ENCODE data around the gene SLAIN1. TPM values are rescaled to one million over a fixed set of nuclear protein-coding genes. Genes with fewer than 3 reads are reported as not detected.

SLAIN1 gene
- total RNA-seq, 1 experiment from 2014 or later, result 314 TPM

DNA sequence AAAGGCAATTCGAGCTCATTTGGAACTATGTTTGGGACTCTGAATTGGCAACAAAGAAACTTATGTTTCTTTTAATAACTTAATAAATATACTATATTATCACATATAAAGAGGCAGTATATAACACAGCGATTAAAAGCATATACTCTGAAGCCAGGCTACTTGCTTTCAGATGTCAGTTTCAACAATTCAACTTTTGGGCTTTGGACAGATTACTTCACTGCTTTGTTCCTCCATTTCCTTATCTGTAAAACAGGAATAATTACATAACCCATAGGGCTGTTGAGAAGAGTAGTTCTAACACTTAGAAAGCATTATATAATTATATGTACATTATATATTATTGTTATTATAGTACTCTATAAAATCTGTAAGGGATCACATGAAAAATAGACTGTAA lies 113.9 kb downstream of the SLAIN1 start:
- TF ChIP-seq, protein P1, sequence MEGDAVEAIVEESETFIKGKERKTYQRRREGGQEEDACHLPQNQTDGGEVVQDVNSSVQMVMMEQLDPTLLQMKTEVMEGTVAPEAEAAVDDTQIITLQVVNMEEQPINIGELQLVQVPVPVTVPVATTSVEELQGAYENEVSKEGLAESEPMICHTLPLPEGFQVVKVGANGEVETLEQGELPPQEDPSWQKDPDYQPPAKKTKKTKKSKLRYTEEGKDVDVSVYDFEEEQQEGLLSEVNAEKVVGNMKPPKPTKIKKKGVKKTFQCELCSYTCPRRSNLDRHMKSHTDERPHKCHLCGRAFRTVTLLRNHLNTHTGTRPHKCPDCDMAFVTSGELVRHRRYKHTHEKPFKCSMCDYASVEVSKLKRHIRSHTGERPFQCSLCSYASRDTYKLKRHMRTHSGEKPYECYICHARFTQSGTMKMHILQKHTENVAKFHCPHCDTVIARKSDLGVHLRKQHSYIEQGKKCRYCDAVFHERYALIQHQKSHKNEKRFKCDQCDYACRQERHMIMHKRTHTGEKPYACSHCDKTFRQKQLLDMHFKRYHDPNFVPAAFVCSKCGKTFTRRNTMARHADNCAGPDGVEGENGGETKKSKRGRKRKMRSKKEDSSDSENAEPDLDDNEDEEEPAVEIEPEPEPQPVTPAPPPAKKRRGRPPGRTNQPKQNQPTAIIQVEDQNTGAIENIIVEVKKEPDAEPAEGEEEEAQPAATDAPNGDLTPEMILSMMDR (conservative IDR thresholded peaks at IDR 0.05; ENCODE audit: low read depth, low read length), result no peak
- TF ChIP-seq EZH2 (IDR thresholded peaks at IDR 0.05; ENCODE audit: borderline replicate concordance, low read depth, low read length, poor library complexity, severe bottlenecking), result no peak
- Histone ChIP-seq H3K4me3 (ENCODE audit: low read depth, low read length, poor library complexity, severe bottlenecking) (no peak overlapping the region), H3K4me1 (ENCODE audit: insufficient read depth, low read length, poor library complexity, severe bottlenecking) (peaks cover 5% of the 10 kb centered on the region), H3K36me3 (ENCODE audit: insufficient read depth, low read length, poor library complexity, severe bottlenecking) (no peaks in the 10 kb centered on the region), H3K9me3 (ENCODE audit: low read depth, low read length, poor library complexity, severe bottlenecking) (no peaks in the 10 kb centered on the region), H3K27ac (ENCODE audit: low read depth, low read length, poor library complexity, severe bottlenecking) (no peak overlapping the region), H3K27me3 (replicated peaks; ENCODE audit: insufficient read depth, low read depth, low read length, poor library complexity) (no peaks in the 10 kb centered on the region)
- intact Hi-C loops (cut with micrococcal nuclease; ENCODE audit: unreplicated experiment), result no loop called here
- BruUV-seq (replicated peaks), result no TSS peak
- ChIA-PET CTCF (no interaction called here), POLR2A (ENCODE audit: low non-redundant PET) (no interaction called here)
- no peak for DNase-seq (ENCODE audit: low spot score)

DNA sequence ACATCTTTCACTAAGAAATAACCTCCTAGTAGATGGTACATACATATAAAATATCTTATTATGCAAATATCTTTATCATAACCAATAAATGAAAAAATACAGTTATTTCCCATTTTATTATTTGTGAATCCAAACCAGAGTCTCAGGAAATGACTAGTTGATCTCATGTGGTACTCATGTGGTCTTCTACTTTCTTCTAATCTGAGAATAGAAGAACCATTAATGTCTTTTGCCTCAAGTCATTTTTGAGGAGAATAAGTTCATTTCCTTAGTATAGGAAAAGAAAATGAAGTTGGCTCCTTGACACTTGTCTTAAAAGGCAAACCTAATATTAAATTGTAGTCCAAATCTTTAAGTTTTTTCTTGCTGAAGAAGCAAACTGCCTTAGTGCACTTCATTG lies 114.5 kb downstream of the SLAIN1 start:
- no peak for DNase-seq (ENCODE audit: low spot score)
- Histone ChIP-seq H3K4me3 (ENCODE audit: low read depth, low read length, poor library complexity, severe bottlenecking) (no peak overlapping the region), H3K27ac (ENCODE audit: low read depth, low read length, poor library complexity, severe bottlenecking) (no peak overlapping the region), H3K36me3 (ENCODE audit: insufficient read depth, low read length, poor library complexity, severe bottlenecking) (no peaks in the 10 kb centered on the region), H3K9me3 (ENCODE audit: low read depth, low read length, poor library complexity, severe bottlenecking) (no peaks in the 10 kb centered on the region), H3K4me1 (ENCODE audit: insufficient read depth, low read length, poor library complexity, severe bottlenecking) (peaks cover 5% of the 10 kb centered on the region), H3K27me3 (replicated peaks; ENCODE audit: insufficient read depth, low read depth, low read length, poor library complexity) (no peaks in the 10 kb centered on the region)
- BruUV-seq (replicated peaks), result no TSS peak
- intact Hi-C loops (cut with micrococcal nuclease; ENCODE audit: unreplicated experiment), result no loop called here
- ChIA-PET CTCF (no interaction called here), POLR2A (ENCODE audit: low non-redundant PET) (no interaction called here)
- no peak for TF ChIP-seq EZH2 (IDR thresholded peaks at IDR 0.05; ENCODE audit: borderline replicate concordance, low read depth, low read length, poor library complexity, severe bottlenecking)
- TF ChIP-seq, protein P1 (conservative IDR thresholded peaks at IDR 0.05; ENCODE audit: low read depth, low read length), result no peak

Small RNA genes lying within 50 kb of the gene (microRNA-seq; reads per million reads assigned to microRNA genes)
- gene MIR3665, result 1.6 reads per million

Other genes starting within 250 kb of the SLAIN1 start
- gene SCEL, start 162.0 kb upstream of the SLAIN1 start, total RNA-seq (2021), result 0.15 TPM in 1 of 2 replicates, not detected in the other
- gene EDNRB, start 221.1 kb downstream of the SLAIN1 start, total RNA-seq (2021), result 0.07 and 0.13 TPM in 2 replicates

Data from A673 (cell line).